Mucosa of rectum (tissue), 2 donors: Measurements from ENCODE around the gene ARID4A.
"Not testable (repeated sequence)": the region's sequence is repeated elsewhere in the genome, so short reads cannot be mapped to it uniquely, and the experiment has no call there.

Source experiments
- H3K27ac ChIP-seq, 2 donors: one replicate each; pipeline ENCODE4 v1.7.0; 2013; ENCODE audit warnings: inconsistent platforms in 2 of 2, low read depth in 2 of 2, low read length in 2 of 2
- H3K27me3 ChIP-seq, 2 donors: one replicate each; pipeline ENCODE4 v1.7.0; 2013; ENCODE audit warnings: low read length in 2 of 2; ENCODE audit not compliant: control insufficient read depth in 2 of 2, insufficient read depth in 2 of 2
- H3K36me3 ChIP-seq, 2 donors: one replicate each; pipeline ENCODE4 v1.7.0; 2013; ENCODE audit warnings: low read length in 2 of 2; ENCODE audit not compliant: control insufficient read depth in 2 of 2, insufficient read depth in 2 of 2
- H3K4me1 ChIP-seq, 2 donors: one replicate each; pipeline ENCODE4 v1.7.0; 2013; ENCODE audit warnings: low read length in 2 of 2, mild to moderate bottlenecking in 1 of 2; ENCODE audit not compliant: control insufficient read depth in 2 of 2, insufficient read depth in 2 of 2
- H3K4me3 ChIP-seq, 2 donors: one replicate each; pipeline ENCODE4 v1.7.0; 2013; ENCODE audit warnings: low read length in 2 of 2
- H3K9ac ChIP-seq, 2 donors: one replicate each; pipeline ENCODE4 v1.7.0; 2013; ENCODE audit warnings: low read length in 2 of 2, low read depth in 1 of 2, mild to moderate bottlenecking in 1 of 2
- H3K9me3 ChIP-seq, 2 donors: one replicate each; pipeline ENCODE4 v1.7.0; 2013; ENCODE audit warnings: low read length in 2 of 2; ENCODE audit not compliant: control insufficient read depth in 2 of 2
- donor health status: healthy.
- donor health status: Normal muscosa, but diverticular disease.

Gene ARID4A

GRCh38 chr14:58353516-58354299, 55.4 kb downstream of the ARID4A start:
- H3K9ac ChIP-seq, result peak overlapping the region in 1 of 2 donors; percentile 5
- no peaks in the 10 kb centered on the region for H3K9me3 ChIP-seq
- H3K36me3 ChIP-seq, result peaks cover 34 to 65% of the 10 kb centered on the region in 2 donors
- no peak overlapping the region for H3K27ac ChIP-seq
- H3K4me3 ChIP-seq, result peak overlapping the region in 1 of 2 donors; percentile 14
- no peaks in the 10 kb centered on the region for H3K4me1 ChIP-seq
- H3K27me3 ChIP-seq, result no peaks in the 10 kb centered on the region

GRCh38 chr14:58354808-58355207, 56.5 kb downstream of the ARID4A start:
- H3K4me1 ChIP-seq, result no peaks in the 10 kb centered on the region
- no peak overlapping the region for H3K27ac ChIP-seq
- H3K9me3 ChIP-seq, result no peaks in the 10 kb centered on the region
- peaks cover 35 to 65% of the 10 kb centered on the region in 2 donors for H3K36me3 ChIP-seq
- no peak overlapping the region for H3K9ac ChIP-seq
- no peaks in the 10 kb centered on the region for H3K27me3 ChIP-seq
- no peak overlapping the region for H3K4me3 ChIP-seq

GRCh38 chr14:58356268-58356667, 57.9 kb downstream of the ARID4A start:
- Histone ChIP-seq H3K4me1 (no peaks in the 10 kb centered on the region), H3K36me3 (peaks cover 42 to 69% of the 10 kb centered on the region in 2 donors), H3K27ac (no peak overlapping the region)

GRCh38 chr14:58362272-58362671, 63.9 kb downstream of the ARID4A start:
- H3K27me3 ChIP-seq, H3K4me1 ChIP-seq, H3K9ac ChIP-seq, H3K9me3 ChIP-seq, H3K4me3 ChIP-seq, H3K27ac ChIP-seq: not testable (repeated sequence)
- H3K36me3 ChIP-seq, result peaks cover 45 to 66% of the 10 kb centered on the region in 2 donors

More at GRCh38 chr14:58356268-58356667, 57.9 kb downstream of the ARID4A start:
- H3K9ac ChIP-seq, result no peak overlapping the region
- H3K4me3 ChIP-seq, result no peak overlapping the region
- no peaks in the 10 kb centered on the region for H3K9me3 ChIP-seq
- H3K27me3 ChIP-seq, result no peaks in the 10 kb centered on the region

GRCh38 chr14:58362798-58363412, 64.5 kb downstream of the ARID4A start:
- no peaks in the 10 kb centered on the region for H3K27me3 ChIP-seq
- H3K9ac ChIP-seq, result no peak overlapping the region
- H3K4me1 ChIP-seq, result no peaks in the 10 kb centered on the region
- peaks cover 52 to 68% of the 10 kb centered on the region in 2 donors for H3K36me3 ChIP-seq
- H3K27ac ChIP-seq, result no peak overlapping the region
- H3K9me3 ChIP-seq, result no peaks in the 10 kb centered on the region
- H3K4me3 ChIP-seq, result no peak overlapping the region

GRCh38 chr14:58364316-58364715, 66.0 kb downstream of the ARID4A start:
- Histone ChIP-seq H3K27ac (no peak overlapping the region), H3K4me1 (no peaks in the 10 kb centered on the region), H3K36me3 (peaks cover 57 to 62% of the 10 kb centered on the region in 2 donors), H3K4me3 (no peak overlapping the region), H3K27me3 (no peaks in the 10 kb centered on the region), H3K9ac (no peak overlapping the region), H3K9me3 (no peaks in the 10 kb centered on the region)

- H3K9ac ChIP-seq, result no peak overlapping the region
- no peak overlapping the region for H3K27ac ChIP-seq
- no peaks in the 10 kb centered on the region for H3K4me1 ChIP-seq
- no peaks in the 10 kb centered on the region for H3K27me3 ChIP-seq
- no peaks in the 10 kb centered on the region for H3K9me3 ChIP-seq
- H3K4me3 ChIP-seq, result no peak overlapping the region
- H3K36me3 ChIP-seq, result peaks cover 49 to 59% of the 10 kb centered on the region in 2 donors
Observed at GRCh38 chr14:58367296-58367695, 68.9 kb downstream of the ARID4A start.

GRCh38 chr14:58368956-58369355, 70.6 kb downstream of the ARID4A start:
- Histone ChIP-seq H3K36me3 (peaks cover 51 to 61% of the 10 kb centered on the region in 2 donors), H3K9ac (no peak overlapping the region), H3K27me3 (no peaks in the 10 kb centered on the region), H3K4me3 (no peak overlapping the region), H3K4me1 (no peaks in the 10 kb centered on the region), H3K9me3 (no peaks in the 10 kb centered on the region), H3K27ac (no peak overlapping the region)

GRCh38 chr14:58376791-58377190, 78.4 kb downstream of the ARID4A start:
- Histone ChIP-seq H3K9ac (no peak overlapping the region), H3K4me3 (no peak overlapping the region), H3K36me3 (peaks cover 18 to 24% of the 10 kb centered on the region in 2 donors), H3K4me1 (no peaks in the 10 kb centered on the region), H3K27ac (no peak overlapping the region), H3K9me3 (no peaks in the 10 kb centered on the region), H3K27me3 (no peaks in the 10 kb centered on the region)

- no peak overlapping the region for H3K27ac ChIP-seq
- no peak overlapping the region for H3K4me3 ChIP-seq
- no peaks in the 10 kb centered on the region for H3K27me3 ChIP-seq
- H3K4me1 ChIP-seq, result peaks cover 3 to 4% of the 10 kb centered on the region in 2 donors
- H3K36me3 ChIP-seq, result no peaks in the 10 kb centered on the region
- H3K9me3 ChIP-seq, result no peaks in the 10 kb centered on the region
- no peak overlapping the region for H3K9ac ChIP-seq
Observed at GRCh38 chr14:58390830-58391229, 92.5 kb downstream of the ARID4A start.
